Activated CD4-positive, alpha-beta memory T cell treated with anti-CD3 and anti-CD28 coated beads, Interleukin-2, amount 10 ng/mL, durations not matched to agents 7 days and 5 days (primary cell): ENCODE data around the gene CD200. TPM values are rescaled to one million over a fixed set of nuclear protein-coding genes. Genes with fewer than 3 reads are reported as not detected.
A peak's percentile ranks its signal among the peaks of the same experiment; 100 is the strongest.
"Not testable (repeated sequence)": the region's sequence is repeated elsewhere in the genome, so short reads cannot be mapped to it uniquely, and the experiment has no call there.

Experiments used
- CTCF ChIA-PET: fragments of 350-600 bp; sonication (Branson Sonifier 250); formaldehyde crosslinking; loops from one replicate; lab custom pipeline; 2021; ENCODE audit warnings: antibody characterized with exemption, inconsistent platforms; lab: Charles Lee
- POLR2A ChIA-PET: fragments of 350-600 bp; sonication (Branson Sonifier 250); formaldehyde crosslinking; loops from one replicate; lab custom pipeline; 2021; ENCODE audit warnings: antibody characterized with exemption; lab: Charles Lee
- DNase-seq: peaks from one replicate; pipeline ENCODE4 v3.0.0-alpha.2; 2020
- H3K27ac Mint-ChIP-seq: one replicate; pipeline ENCODE4 v1.8.0; 2021; ENCODE audit warnings: mild to moderate bottlenecking, mixed read lengths
- H3K27me3 Mint-ChIP-seq: one replicate; pipeline ENCODE4 v1.8.0; 2021; ENCODE audit warnings: mixed read lengths
- H3K36me3 Mint-ChIP-seq: one replicate; pipeline ENCODE4 v1.8.0; 2021; ENCODE audit warnings: low read depth, mixed read lengths
- H3K4me1 Mint-ChIP-seq: one replicate; pipeline ENCODE4 v1.8.0; 2021; ENCODE audit warnings: mixed read lengths
- H3K4me3 Mint-ChIP-seq: one replicate; pipeline ENCODE4 v1.8.0; 2021; ENCODE audit warnings: mild to moderate bottlenecking, mixed read lengths
- H3K9me3 Mint-ChIP-seq: one replicate; pipeline ENCODE4 v1.8.0; 2021; ENCODE audit warnings: mixed read lengths
- total RNA-seq, 2 experiments: library from RNA; stranded (reverse); gene quantifications; one replicate each; pipeline ENCODE4 v1.2.3, GENCODE V29; 2021

The CD200 gene
- total RNA-seq, 2 experiments from 2014 or later, result 9.1 to 9.2 TPM

DNA sequence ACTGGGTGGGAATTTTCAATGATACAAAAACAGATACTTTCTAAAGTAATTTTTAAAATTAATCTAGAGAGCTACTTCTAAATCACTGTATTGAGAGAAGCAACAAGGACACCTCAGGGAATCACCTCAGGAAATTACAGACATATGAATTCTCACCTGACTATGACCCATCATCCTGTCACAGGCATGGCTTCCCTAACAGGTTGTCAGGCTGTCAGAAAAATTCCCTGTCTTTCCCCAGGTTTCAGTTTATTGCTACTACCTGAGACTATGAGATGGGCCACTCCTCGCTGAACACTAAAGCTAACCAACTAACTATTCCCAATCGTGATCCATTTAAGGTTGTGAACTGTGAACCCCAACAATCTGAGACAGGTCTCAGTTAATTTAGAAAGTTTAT lies 66.1 kb downstream of the CD200 start:
- Mint-ChIP-seq H3K9me3 (peaks cover 6% of the 10 kb centered on the region), H3K27ac (no peak overlapping the region), H3K4me1 (peaks cover 4% of the 10 kb centered on the region), H3K4me3 (no peak overlapping the region), H3K27me3 (no peaks in the 10 kb centered on the region), H3K36me3 (no peaks in the 10 kb centered on the region)
- ChIA-PET POLR2A (no interaction called here), CTCF (no interaction called here)
- DNase-seq, result no peak

- H3K36me3 Mint-ChIP-seq, CTCF ChIA-PET, H3K27me3 Mint-ChIP-seq, POLR2A ChIA-PET, H3K9me3 Mint-ChIP-seq, H3K27ac Mint-ChIP-seq, DNase-seq, H3K4me1 Mint-ChIP-seq, H3K4me3 Mint-ChIP-seq: not testable (repeated sequence)
These were observed 66.6 kb downstream of the CD200 start for GRCh38 chr3:112399554-112399953.

GRCh38 chr3:112400317-112400716 lies 67.4 kb downstream of the CD200 start:
- CTCF ChIA-PET, H3K9me3 Mint-ChIP-seq, H3K27me3 Mint-ChIP-seq, H3K27ac Mint-ChIP-seq, POLR2A ChIA-PET, H3K4me3 Mint-ChIP-seq, DNase-seq, H3K4me1 Mint-ChIP-seq, H3K36me3 Mint-ChIP-seq: not testable (repeated sequence)

DNA sequence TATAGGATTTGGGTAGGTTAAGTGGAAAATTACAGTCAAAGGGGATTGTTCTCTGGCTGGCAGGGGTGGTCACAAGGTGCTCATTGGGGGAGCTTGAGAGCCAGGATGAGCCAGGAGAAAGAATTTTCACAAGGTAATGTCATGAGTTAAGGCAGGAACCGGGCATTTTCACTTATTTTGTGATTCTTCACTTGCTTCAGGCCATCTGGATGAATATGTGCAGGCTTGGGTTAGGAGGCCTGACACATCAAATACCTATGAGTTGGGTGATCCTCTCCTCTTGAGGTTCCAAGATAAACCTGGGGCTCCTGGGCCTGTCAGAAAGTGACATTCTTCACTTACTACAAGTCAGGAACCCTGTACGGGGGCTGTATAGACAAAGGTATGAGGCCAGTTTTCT lies 68.7 kb downstream of the CD200 start:
- ChIA-PET CTCF (no interaction called here), POLR2A (no interaction called here)
- no peak overlapping the region for H3K4me3 Mint-ChIP-seq
- no peak for DNase-seq
- H3K27ac Mint-ChIP-seq, result no peak overlapping the region
- peaks cover 6% of the 10 kb centered on the region for H3K4me1 Mint-ChIP-seq
- peaks cover 2% of the 10 kb centered on the region for H3K9me3 Mint-ChIP-seq
- H3K36me3 Mint-ChIP-seq, result no peaks in the 10 kb centered on the region
- no peaks in the 10 kb centered on the region for H3K27me3 Mint-ChIP-seq

GRCh38 chr3:112403103-112403502 lies 70.1 kb downstream of the CD200 start:
- DNase-seq, result no peak
- Mint-ChIP-seq H3K27ac (no peak overlapping the region), H3K27me3 (no peaks in the 10 kb centered on the region), H3K9me3 (no peaks in the 10 kb centered on the region), H3K4me3 (no peak overlapping the region), H3K36me3 (no peaks in the 10 kb centered on the region), H3K4me1 (peaks cover 13% of the 10 kb centered on the region)
- ChIA-PET POLR2A (no interaction called here), CTCF (no interaction called here)

- peaks cover 14% of the 10 kb centered on the region for H3K4me1 Mint-ChIP-seq
- H3K36me3 Mint-ChIP-seq, POLR2A ChIA-PET: not testable (repeated sequence)
These were observed 72.1 kb downstream of the CD200 start for GRCh38 chr3:112404924-112405549.

DNA sequence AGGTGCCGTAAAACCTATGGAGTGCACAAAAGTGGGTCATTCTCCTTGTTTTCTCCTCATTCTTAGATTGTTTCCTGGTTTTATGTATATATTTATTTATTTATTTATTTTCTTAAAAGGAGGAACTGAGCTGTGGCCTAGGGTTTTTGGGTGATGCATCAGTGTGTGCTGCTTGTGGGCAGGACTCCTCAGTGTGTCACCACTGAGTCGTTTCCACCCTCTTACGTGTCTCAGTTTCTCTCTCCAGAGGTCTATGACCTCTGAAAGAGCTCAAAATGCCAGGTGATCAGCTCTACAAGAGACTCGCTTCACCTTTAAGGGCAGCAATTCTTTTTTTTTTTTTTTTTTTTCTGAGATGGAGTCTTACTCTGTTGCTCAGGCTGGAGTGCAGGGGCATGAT lies 72.9 kb downstream of the CD200 start:
- H3K4me1 Mint-ChIP-seq, result peaks cover 14% of the 10 kb centered on the region
- POLR2A ChIA-PET, result interaction anchor here (0.6 kb wide), 1 partner anchor 501 kb away, joined by 3 read pairs; no protein-coding TSS in a partner anchor
- peaks cover 4% of the 10 kb centered on the region for H3K36me3 Mint-ChIP-seq
- peaks cover 3% of the 10 kb centered on the region for H3K27me3 Mint-ChIP-seq
- H3K27ac Mint-ChIP-seq, result no peak overlapping the region
- no peaks in the 10 kb centered on the region for H3K9me3 Mint-ChIP-seq
- DNase-seq, result peak; percentile 25
- CTCF ChIA-PET, result interaction anchor here (2.5 to 2.9 kb wide), 2 partner anchors 32 to 294 kb away, joined by 7 read pairs; no protein-coding TSS in a partner anchor
- H3K4me3 Mint-ChIP-seq, result no peak overlapping the region

More at GRCh38 chr3:112404924-112405549, 72.1 kb downstream of the CD200 start:
- not testable (repeated sequence) for H3K27ac Mint-ChIP-seq, DNase-seq, H3K27me3 Mint-ChIP-seq, H3K9me3 Mint-ChIP-seq, H3K4me3 Mint-ChIP-seq
- CTCF ChIA-PET, result interaction anchor here (1.0 to 2.9 kb wide), 3 partner anchors 33 to 293 kb away, joined by 3 to 7 read pairs (median 7); no protein-coding TSS in a partner anchor

DNA sequence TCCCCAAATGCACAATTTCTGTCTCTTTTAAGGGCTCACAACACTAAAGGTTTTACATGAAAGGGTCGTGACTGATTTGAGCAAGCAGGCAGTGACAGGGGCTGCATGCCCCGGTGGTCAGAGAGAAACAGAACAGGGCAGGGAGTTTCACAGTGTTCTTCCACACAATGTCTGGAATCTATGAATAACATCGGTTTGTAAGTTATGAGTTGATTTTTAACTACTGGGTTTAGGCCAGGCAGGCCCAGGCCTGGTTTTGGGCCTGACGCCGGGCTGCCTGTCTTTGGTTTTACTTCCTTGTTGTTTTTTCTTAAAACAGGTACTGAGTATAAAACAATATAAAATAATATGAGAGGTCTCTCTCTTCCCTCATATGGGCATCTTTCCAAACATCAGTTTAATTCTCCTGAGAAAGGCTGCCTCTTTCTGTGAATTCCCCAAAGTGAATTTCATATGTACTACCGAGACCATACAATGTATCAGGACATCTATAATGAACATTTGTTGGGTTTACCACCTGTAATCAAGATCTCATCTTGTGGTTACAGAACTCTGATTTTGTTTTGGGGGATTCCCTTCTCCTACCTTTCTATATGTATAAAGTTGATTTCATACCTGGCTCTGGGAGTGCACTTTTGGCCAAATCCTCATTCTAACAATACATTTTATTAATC lies 74.4 kb downstream of the CD200 start:
- CTCF ChIA-PET, result no interaction called here
- no peak overlapping the region for H3K27ac Mint-ChIP-seq

DNA sequence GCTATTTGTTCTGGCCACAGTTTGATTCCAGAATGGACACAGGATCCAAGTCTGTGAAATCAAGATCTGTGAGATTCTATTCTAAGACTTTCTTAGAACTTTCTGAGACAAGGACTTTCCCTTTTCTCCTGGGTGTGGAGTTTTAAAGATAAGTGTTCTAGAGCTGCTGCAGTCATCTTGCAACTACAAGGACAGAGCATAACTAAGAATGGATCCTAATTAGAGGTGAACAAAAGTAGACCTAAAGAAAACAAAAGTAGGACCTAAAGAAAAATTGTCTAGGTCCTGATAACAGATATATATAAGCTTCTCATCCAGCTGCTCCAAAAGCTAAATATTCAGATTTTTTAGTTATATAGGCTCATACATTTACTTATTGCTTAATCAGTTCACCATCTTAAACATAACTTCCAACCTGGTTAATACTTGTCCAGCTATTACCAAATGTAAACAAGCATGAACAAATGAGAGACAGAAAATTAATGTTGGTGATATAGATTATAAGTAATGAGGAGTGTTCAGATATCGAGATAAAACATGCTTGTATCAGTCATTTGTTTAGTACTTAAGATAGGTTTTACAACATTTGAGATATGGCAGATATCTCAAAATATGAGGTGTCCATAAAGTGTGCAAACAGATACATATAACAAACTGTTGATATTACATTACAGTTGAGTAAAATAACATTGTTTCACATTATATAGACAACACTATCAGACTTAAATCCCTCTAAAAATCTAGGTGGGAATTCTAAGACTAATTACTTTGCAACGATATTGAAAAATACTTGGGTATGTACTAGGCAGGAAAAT lies 75.1 kb downstream of the CD200 start:
- DNase-seq, result no peak
- no peaks in the 10 kb centered on the region for H3K9me3 Mint-ChIP-seq
- no peak overlapping the region for H3K4me3 Mint-ChIP-seq
- peaks cover 5% of the 10 kb centered on the region for H3K36me3 Mint-ChIP-seq
- POLR2A ChIA-PET, result no interaction called here
- CTCF ChIA-PET, result no interaction called here
- H3K27ac Mint-ChIP-seq, result no peak overlapping the region
- H3K4me1 Mint-ChIP-seq, result peaks cover 23% of the 10 kb centered on the region
- peaks cover 3% of the 10 kb centered on the region for H3K27me3 Mint-ChIP-seq

More for the DNA sequence above, 74.4 kb downstream of the CD200 start:
- Mint-ChIP-seq H3K4me1 (peaks cover 15% of the 10 kb centered on the region), H3K36me3 (peaks cover 4% of the 10 kb centered on the region), H3K9me3 (no peaks in the 10 kb centered on the region), H3K4me3 (no peak overlapping the region), H3K27me3 (peaks cover 3% of the 10 kb centered on the region)
- no peak for DNase-seq
- POLR2A ChIA-PET, result no interaction called here

DNA sequence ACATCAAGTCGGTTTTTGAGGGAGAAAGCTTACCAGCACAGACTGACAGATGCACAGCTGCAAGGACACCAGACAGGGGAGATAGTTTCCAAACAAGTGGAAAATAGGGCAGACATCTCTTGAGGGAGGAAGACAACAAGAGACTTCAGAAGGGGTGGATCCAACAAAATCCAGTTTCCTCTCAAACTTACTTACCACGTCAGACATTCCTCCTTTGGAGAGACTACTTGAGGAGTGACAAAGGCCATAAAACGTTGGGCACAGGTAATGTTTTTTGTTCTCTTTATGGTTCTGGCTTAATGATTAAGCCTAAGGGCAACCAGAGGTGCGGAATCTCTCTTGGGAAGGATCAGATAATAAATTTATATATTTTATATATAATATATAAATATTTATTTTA lies 76.1 kb downstream of the CD200 start:
- DNase-seq, result no peak
- H3K36me3 Mint-ChIP-seq, result peaks cover 5% of the 10 kb centered on the region
- H3K4me1 Mint-ChIP-seq, result peaks cover 26% of the 10 kb centered on the region

GRCh38 chr3:112411425-112411824 lies 78.5 kb downstream of the CD200 start:
- no peak for DNase-seq
- Mint-ChIP-seq H3K27ac (no peak overlapping the region), H3K9me3 (peaks cover 3% of the 10 kb centered on the region), H3K4me1 (peaks cover 22% of the 10 kb centered on the region), H3K36me3 (peaks cover 5% of the 10 kb centered on the region), H3K27me3 (peaks cover 3% of the 10 kb centered on the region), H3K4me3 (no peak overlapping the region)
- ChIA-PET POLR2A (no interaction called here), CTCF (no interaction called here)

More for the DNA sequence above, 76.1 kb downstream of the CD200 start:
- ChIA-PET POLR2A (no interaction called here), CTCF (no interaction called here)
- H3K27me3 Mint-ChIP-seq, result peaks cover 3% of the 10 kb centered on the region
- H3K4me3 Mint-ChIP-seq, result no peak overlapping the region
- H3K27ac Mint-ChIP-seq, result no peak overlapping the region
- peaks cover 2% of the 10 kb centered on the region for H3K9me3 Mint-ChIP-seq
